Measurements from ENCODE around the gene WFIKKN2. TPM values are rescaled to one million over a fixed set of nuclear protein-coding genes. Genes with fewer than 3 reads are reported as not detected.

WFIKKN2 gene
- total and polyA plus RNA-seq, 7 donors: 0.09 to 3.4 (median 0.32) TPM

- 18 to 34% (median 25%) methylated on average over 38 of the region's 38 CpGs for WGBS, 3 donors
- Histone ChIP-seq H3K4me3 (peak overlapping the region; percentile 65), H3K27me3 (ENCODE audit: insufficient read depth in 3 of 3, low read length in 2 of 3) (no peaks in the 10 kb centered on the region), H3K4me1 (peaks cover 4% of the 10 kb centered on the region), H3K27ac (peak overlapping the region; percentile 46), H3K36me3 (ENCODE audit: insufficient read depth in 1 of 2, low read depth in 1 of 2) (no peaks in the 10 kb centered on the region), H3K9me3 (no peaks in the 10 kb centered on the region)
- ATAC-seq (peak; percentile 39 to 82 (median 64)), DNase-seq (no peak)
- intact Hi-C loops (cut with DNase I): loop anchor here (5.0 to 10.0 kb wide), 2 partner anchors 37 to 350 kb away; no protein-coding TSS in a partner anchor
- TF ChIP-seq CTCF (IDR thresholded peaks at IDR 0.05): no peak
Measured at GRCh38 chr17:50834429-50835300, 721 bp upstream of the WFIKKN2 start.

GRCh38 chr17:50836826-50837225, 1.4 kb downstream of the WFIKKN2 start:
- no peak for DNase-seq
- 88 to 90% (median 90%) methylated on average over 11 of the region's 11 CpGs for WGBS, 3 donors
- Histone ChIP-seq H3K27me3 (ENCODE audit: insufficient read depth in 3 of 3, low read length in 2 of 3) (no peaks in the 10 kb centered on the region), H3K36me3 (ENCODE audit: insufficient read depth in 1 of 2, low read depth in 1 of 2) (no peaks in the 10 kb centered on the region), H3K4me1 (peaks cover 4% of the 10 kb centered on the region), H3K4me3 (no peak overlapping the region), H3K27ac (no peak overlapping the region), H3K9me3 (no peaks in the 10 kb centered on the region)
- TF ChIP-seq CTCF (IDR thresholded peaks at IDR 0.05): no peak
- intact Hi-C loops (cut with DNase I): loop anchor here (5.0 to 10.0 kb wide), 2 partner anchors 40 to 352 kb away; no protein-coding TSS in a partner anchor
- no peak for ATAC-seq

- no peaks in the 10 kb centered on the region for H3K27me3 ChIP-seq (ENCODE audit: insufficient read depth in 3 of 3, low read length in 2 of 3)
- TF ChIP-seq CTCF (IDR thresholded peaks at IDR 0.05): no peak
- H3K27ac ChIP-seq: no peak overlapping the region
- no peaks in the 10 kb centered on the region for H3K36me3 ChIP-seq (ENCODE audit: insufficient read depth in 1 of 2, low read depth in 1 of 2)
- no peak for DNase-seq
- peaks cover 4% of the 10 kb centered on the region for H3K4me1 ChIP-seq
- WGBS, 3 donors: 75 to 81% (median 80%) methylated on average over 7 of the region's 7 CpGs
- no peak overlapping the region for H3K4me3 ChIP-seq
- intact Hi-C loops (cut with DNase I): loop anchor here (5.0 to 10.0 kb wide), 2 partner anchors 40 to 353 kb away; no protein-coding TSS in a partner anchor
- no peak for ATAC-seq
- no peaks in the 10 kb centered on the region for H3K9me3 ChIP-seq
Measured at GRCh38 chr17:50837286-50837979, 2.0 kb downstream of the WFIKKN2 start.

GRCh38 chr17:50837980-50838954, 2.9 kb downstream of the WFIKKN2 start:
- 71 to 82% (median 77%) methylated on average over 21 of the region's 21 CpGs for WGBS, 3 donors
- H3K27ac ChIP-seq: no peak overlapping the region
- H3K9me3 ChIP-seq: no peaks in the 10 kb centered on the region
- no peak overlapping the region for H3K4me3 ChIP-seq
- ATAC-seq: no peak
- DNase-seq: no peak
- peaks cover 4% of the 10 kb centered on the region for H3K4me1 ChIP-seq
- TF ChIP-seq CTCF (IDR thresholded peaks at IDR 0.05): no peak
- H3K36me3 ChIP-seq (ENCODE audit: insufficient read depth in 1 of 2, low read depth in 1 of 2): no peaks in the 10 kb centered on the region
- intact Hi-C loops (cut with DNase I): loop anchor here (5.0 to 10.0 kb wide), 2 partner anchors 41 to 353 kb away; no protein-coding TSS in a partner anchor
- H3K27me3 ChIP-seq (ENCODE audit: insufficient read depth in 3 of 3, low read length in 2 of 3): no peaks in the 10 kb centered on the region

Measured in psoas muscle (tissue), 8 donors.